GM19043 (cell line): ENCODE results near the gene CWF19L1.

Experiments used
- ATAC-seq: cut with Tn5 transposase; IDR thresholded peaks from one replicate; pipeline ENCODE4 v1.9.1; 2021; ENCODE audit warnings: low read depth; ENCODE audit not compliant: unreplicated experiment

CWF19L1 gene

GRCh38 chr10:100254191-100254590 is 13.2 kb downstream of the CWF19L1 start:
- ATAC-seq: no peak

GRCh38 chr10:100253041-100253440 is 14.4 kb downstream of the CWF19L1 start:
- no peak for ATAC-seq

GRCh38 chr10:100248820-100249219 is 18.6 kb downstream of the CWF19L1 start:
- ATAC-seq: no peak

- no peak for ATAC-seq
Measured at GRCh38 chr10:100245484-100246220, 21.8 kb downstream of the CWF19L1 start.

GRCh38 chr10:100239851-100240250 is 27.6 kb downstream of the CWF19L1 start:
- no peak for ATAC-seq

GRCh38 chr10:100238429-100238828 is 29.0 kb downstream of the CWF19L1 start:
- no peak for ATAC-seq

GRCh38 chr10:100232101-100232500 is 35.3 kb downstream of the CWF19L1 start:
- no peak for ATAC-seq

GRCh38 chr10:100229819-100230422 is 37.5 kb downstream of the CWF19L1 start:
- no peak for ATAC-seq

GRCh38 chr10:100223879-100224278 is 43.6 kb downstream of the CWF19L1 start:
- ATAC-seq: no peak

- ATAC-seq: no peak
Measured at GRCh38 chr10:100222529-100222928, 44.9 kb downstream of the CWF19L1 start.

- ATAC-seq: no peak
Measured at GRCh38 chr10:100216006-100216405, 51.4 kb downstream of the CWF19L1 start.

- ATAC-seq: no peak
Measured at GRCh38 chr10:100209303-100209702, 58.1 kb downstream of the CWF19L1 start.

- ATAC-seq: no peak
Measured at GRCh38 chr10:100208276-100208675, 59.2 kb downstream of the CWF19L1 start.

GRCh38 chr10:100204370-100204769 is 63.1 kb downstream of the CWF19L1 start:
- no peak for ATAC-seq

- no peak for ATAC-seq
Measured at GRCh38 chr10:100201549-100201948, 65.9 kb downstream of the CWF19L1 start.

GRCh38 chr10:100194711-100195110 is 72.7 kb downstream of the CWF19L1 start:
- no peak for ATAC-seq

- no peak for ATAC-seq
Measured at GRCh38 chr10:100192350-100192749, 75.1 kb downstream of the CWF19L1 start.

GRCh38 chr10:100186253-100187212 is 80.9 kb downstream of the CWF19L1 start:
- peak; percentile 47 for ATAC-seq

- ATAC-seq: peak; percentile 80
Measured at GRCh38 chr10:100185364-100186252, 81.8 kb downstream of the CWF19L1 start, which contains the start of gene ERLIN1. ERLIN1 (minus strand) TSS chr10:100186029; CDS start chr10:100185626, 403 bp downstream.

GRCh38 chr10:100184840-100185239 is 82.6 kb downstream of the CWF19L1 start:
- no peak for ATAC-seq
